Middle frontal gyrus (tissue), 1 donor: Measurements from ENCODE around the gene HDHD3.
"Not testable (repeated sequence)": the region's sequence is repeated elsewhere in the genome, so short reads cannot be mapped to it uniquely, and the experiment has no call there.

ENCODE experiments used
- DNase-seq: peaks from one replicate; pipeline ENCODE4 v3.0.0-alpha.2; 2015; ENCODE audit warnings: low spot score; ENCODE audit errors: extremely low spot score

The HDHD3 gene

DNA sequence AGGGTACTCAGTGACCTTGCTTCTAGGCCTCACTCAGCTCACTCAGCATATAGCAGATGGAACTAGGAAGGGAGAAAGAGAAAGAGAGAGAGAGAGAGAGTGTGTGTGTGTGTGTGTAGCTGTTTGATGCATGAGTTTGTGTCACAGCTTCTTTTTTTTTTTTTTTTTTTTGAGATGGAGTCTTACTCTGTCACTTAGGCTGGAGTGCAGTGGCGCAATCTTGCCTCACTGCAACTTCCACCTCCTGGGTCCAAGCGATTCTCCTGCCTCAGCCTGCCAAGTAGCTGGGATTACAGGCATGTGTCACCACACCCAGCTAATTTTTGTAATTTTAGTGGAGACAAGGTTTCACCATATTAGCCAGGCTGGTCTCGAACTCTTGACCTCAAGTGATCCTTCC is 11.1 kb downstream of the HDHD3 start:
- DNase-seq = not testable (repeated sequence)

DNA sequence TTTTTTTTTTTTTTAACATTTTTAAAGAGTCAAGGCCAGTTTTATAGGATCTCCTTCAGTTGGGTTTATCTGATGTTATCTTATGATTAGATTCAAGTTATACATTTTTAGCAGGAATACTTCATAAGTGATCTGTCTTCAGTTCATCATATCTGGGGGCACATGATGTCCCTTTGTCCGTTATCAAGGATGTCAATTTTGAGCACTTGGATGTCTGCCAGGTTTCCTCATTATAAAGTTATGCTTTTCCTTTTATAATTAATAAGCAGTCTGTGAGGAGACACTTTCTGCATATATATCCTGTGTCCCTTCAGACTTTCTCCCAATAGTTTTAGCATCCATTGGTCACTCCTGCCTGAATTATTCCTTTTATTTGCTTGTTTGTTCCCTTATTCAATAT is 11.8 kb downstream of the HDHD3 start:
- DNase-seq = no peak

DNA sequence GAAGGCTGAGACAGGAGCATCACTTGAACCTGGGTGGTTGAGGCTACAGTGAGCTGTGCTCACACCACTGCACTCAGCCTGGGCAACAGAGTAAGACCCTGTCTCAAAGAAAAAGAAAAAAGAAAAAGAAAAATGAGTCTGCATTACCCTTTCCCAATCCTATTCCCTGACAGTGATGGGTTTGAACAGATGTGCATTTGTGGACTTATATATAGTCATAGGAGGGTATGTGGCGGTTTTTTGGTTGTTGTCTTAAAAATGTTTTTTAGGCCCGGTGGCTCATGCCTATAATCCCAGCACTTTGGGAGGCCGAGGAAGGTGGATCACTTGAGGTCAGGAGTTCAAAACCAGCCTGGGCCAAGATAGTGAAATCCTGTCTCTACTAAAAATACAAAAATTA is 13.4 kb downstream of the HDHD3 start:
- DNase-seq = no peak

DNA sequence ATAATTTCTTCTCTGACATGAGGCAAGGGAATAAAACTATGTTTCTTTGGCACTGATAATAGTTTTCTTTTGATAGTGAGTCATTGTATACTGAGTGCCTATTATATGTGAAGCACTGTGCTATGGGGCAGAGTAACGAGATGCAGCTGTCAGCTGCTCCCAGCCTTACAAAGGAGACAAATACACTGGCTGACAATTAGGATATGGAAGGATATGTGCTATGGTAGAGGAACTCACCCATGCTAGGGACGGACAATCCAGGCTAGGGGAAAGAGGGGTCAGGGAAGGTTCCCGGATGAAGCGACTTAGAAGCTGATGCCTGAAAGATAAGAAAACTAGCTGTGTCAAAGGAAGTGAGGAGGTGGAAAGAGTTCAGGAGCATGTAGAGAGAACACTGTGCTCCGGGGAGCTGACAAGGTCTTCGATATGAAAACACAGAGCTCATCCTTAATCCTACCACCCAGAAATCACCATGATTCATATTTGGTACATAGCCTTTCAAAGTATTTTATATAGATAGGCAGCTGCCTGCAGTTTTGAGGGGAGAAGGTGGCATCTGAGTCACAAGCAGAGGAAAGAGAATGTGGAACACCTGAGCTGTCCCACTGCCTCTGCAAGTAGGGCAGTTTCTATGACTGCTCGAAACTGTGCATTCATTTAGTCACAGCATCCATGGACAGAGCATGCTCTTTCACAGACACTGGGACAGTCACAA is 15.3 kb downstream of the HDHD3 start:
- DNase-seq = no peak

DNA sequence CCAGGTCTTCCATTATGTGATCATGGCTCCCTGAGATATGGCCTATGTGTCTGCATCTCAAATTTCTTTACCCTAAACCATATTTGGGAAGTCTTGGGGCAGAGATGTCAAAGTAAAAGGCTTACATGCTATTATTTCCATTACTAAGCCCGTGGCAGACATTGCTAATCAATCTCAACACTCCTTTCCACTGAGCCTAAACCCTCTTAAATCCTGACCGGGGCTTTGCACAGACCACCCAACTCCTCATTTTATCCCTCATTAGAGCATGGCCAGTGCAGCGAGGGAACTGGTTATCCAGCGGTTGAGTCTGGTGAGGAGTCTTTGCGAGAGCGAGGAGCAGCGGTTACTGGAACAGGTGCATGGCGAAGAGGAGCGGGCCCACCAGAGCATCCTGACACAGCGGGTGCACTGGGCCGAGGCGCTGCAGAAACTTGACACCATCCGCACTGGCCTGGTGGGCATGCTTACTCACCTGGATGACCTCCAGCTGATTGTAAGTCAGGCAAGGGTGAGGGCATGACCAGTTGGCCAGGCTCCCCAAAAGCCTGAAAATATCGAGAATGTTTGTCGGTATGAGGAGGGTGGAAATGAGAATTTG is 16.4 kb downstream of the HDHD3 start:
- no peak for DNase-seq

DNA sequence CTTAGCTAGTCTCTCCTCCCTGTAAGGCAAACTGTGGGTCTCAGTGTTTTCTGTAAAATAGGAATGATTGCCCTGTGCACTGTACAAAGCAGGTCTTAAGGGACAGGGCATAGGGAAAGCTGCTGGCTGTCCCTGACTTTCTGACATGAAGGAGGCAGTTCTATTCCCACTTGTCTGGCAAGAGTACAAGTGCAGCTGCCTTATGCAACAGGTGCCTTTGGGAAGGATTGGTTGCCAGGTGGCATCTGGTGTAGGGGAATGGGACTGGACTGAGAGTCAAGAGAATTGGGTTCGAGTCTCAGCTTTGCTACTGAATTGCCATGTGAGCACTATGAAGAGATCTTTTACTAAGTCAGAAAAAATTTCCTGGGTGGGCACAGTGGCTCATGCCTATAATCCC is 17.4 kb downstream of the HDHD3 start:
- no peak for DNase-seq

DNA sequence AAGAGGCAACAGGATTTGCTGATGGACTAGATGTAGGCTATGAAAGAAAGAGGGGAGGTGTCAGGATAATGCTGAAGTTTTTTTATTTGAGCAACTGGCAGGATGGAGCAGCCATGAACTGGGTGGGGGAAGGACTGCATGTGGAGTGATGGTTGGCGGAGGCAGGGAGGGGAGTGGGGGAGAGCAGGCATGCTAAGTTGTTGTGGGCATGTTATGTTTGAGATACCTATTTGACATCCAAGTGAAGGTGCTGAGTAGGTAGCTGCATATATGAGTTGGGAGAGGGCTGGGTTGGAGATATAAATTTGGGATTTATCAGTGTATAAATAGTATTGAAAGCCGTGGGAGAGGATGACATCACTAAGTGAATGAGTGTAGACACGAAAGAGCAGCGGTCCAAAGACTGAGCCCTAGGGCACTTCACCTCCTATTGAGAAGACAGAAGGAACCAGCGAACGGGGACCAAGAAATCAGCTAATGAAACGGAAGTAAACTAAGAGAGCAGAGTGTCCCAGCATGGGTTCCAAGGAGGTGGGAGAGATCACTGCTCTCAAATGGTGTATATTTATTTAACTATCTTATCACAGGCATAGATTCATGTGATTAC is 20.0 kb downstream of the HDHD3 start:
- no peak for DNase-seq

DNA sequence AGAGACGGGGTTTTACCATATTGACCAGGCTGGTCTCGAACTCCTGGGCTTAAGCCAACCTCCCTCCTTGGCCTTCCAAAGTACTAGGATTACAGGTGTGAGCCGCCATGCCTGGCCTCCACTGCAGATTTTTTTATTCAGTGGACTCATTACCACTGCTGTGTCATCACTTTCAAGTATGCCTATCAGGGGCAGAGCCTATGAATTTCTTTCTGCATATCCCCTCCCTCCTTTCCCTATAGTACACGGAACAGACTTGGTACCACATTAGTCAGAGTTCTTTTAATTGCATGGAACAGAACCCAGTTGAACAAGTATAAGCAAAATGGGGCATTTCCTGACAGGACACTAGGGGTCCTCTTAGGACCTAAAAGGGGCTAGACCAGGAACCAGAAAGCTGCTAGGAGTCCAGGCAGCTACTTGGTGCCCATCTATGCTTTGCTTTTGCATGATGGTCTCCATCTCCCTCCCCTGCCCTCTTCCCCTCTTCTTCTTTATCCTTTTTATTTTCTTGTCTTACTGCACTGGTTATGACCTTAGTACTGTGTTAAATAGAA is 21.7 kb downstream of the HDHD3 start:
- no peak for DNase-seq

DNA sequence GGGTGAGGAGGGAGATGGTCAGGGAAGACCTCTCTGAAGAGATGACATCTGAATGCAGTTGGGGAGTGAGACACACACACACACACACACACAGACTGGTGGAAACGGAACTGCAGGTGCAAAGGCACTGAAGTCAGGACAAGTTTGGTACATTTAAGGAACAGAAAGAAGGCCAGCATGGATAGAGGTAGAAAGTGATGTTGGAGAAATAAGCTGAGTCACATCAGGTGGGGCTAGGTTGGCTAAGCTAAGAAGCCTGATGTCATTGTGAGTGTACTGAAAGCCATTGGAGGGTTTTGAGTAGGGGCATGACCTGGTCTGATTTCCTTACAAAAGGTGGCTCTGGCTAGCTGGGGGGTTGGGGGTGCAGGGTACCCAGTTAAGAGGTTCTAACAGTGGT is 24.4 kb downstream of the HDHD3 start:
- no peak for DNase-seq

DNA sequence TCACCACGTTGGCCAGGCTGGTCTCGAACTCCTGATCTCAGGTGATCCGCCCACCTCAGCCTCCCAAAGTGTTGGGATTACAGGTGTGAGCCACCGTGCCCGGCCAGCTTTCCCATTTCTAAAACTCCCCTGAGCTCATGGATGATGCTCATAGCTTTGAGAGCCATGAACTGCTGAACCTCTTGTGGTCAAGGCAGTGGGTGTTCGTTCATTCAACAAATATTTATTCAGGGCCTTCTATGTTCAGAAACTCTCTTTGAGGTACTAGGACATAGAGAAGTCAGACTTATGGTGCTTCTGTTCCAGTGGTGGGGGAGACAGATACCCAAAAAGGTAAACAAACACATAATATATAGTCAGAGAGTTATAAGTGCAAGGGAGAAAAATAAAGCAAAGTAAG is 24.8 kb downstream of the HDHD3 start:
- DNase-seq = no peak

DNA sequence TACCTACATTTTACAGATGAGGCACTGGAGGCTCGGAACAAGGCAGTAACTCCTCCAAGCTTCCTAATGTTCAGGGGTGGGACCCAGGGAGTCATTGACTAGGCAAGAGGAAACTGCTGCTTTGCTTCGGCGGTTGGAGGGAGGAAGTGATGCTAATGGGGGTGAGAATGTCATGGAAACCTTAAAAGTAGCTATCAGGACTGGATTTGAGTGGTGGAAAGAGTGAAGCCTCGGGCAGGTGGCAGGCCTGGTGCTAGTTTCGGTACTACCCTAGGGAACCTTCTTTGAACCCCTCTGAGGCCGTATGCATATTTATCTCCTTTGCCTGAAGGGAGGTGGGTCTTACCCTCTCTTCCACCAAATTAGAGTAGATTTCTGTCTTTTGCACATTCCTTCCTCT is 25.8 kb downstream of the HDHD3 start:
- no peak for DNase-seq

DNA sequence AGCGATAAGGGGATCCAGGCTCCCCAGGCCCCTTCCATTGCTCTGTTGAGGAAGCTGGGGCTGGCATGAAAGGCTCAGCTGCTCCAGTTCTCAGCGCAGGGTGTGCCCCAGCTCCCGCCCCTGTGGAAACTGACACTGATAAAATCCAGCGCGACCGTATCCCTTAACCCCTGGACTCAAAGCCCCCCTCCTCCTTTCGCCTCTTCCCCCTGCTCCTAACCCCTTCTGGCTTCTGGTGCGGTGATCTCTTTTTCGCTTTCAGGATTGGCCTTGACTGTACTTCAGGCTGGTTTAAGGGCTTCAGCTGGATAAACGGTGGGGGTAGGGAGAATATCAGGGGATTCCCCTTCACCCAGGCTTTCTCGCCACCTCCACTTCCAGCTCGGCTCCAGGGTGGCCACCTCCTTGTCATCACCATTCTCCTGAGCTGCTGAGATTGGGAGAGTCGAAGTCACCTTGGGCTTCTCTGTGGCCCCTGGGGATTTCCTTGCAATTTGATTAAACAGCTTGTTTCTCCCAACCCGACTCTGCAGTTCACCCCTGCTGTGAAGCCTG is 26.6 kb downstream of the HDHD3 start:
- DNase-seq = no peak

DNA sequence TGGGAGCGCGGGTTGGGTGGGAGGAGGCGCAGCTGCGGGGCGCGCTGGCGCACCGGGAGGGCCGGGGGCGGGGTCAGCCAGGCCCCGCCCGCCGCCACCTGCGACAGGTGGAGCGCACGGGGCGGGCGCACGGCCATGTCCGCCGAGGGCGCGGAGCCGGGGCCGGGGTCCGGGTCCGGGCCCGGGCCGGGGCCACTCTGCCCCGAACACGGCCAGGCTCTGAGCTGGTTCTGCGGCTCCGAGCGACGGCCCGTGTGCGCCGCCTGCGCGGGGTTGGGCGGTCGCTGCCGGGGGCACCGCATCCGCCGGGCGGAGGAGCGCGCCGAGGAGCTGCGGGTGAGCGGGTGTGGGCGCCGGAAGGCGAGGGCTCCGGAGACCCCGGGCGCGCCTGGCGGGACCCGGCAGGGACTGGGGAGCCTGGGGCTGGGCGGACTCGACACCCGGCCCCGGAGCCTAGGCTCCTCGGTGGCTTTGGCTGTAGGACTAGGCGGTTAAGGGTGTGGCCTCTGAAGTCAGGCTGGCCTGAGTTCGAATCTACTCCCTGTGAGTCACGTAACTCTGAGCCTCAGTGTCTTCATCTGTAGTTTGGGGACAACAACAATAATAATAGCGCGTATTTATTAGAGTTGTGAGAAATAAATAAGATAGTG is 27.2 kb downstream of the HDHD3 start, which contains the start of gene BSPRY:
Gene BSPRY (plus strand): TSS at position 97 of the 650 bp plus-strand sequence. CDS start 39 bp downstream, at position 136.
- DNase-seq = no peak

DNA sequence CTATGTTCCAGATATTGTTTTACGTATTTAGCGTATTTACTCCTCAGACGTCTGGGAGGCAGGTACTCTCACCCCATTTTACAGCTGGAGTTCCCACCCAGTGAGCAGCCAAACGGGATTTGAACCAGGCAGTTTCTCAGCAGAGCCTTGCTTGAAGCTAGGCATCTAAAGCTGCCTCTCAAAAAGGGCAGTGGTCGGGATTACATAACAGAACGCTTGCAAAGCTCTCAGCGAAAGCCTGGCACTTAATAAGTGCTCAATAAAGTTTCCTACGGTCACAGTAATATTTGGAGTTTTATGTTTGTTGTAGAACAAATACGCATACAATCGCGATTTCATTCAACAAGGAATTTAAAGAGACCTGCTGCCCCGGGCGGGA is 27.7 kb downstream of the HDHD3 start:
- DNase-seq = no peak

DNA sequence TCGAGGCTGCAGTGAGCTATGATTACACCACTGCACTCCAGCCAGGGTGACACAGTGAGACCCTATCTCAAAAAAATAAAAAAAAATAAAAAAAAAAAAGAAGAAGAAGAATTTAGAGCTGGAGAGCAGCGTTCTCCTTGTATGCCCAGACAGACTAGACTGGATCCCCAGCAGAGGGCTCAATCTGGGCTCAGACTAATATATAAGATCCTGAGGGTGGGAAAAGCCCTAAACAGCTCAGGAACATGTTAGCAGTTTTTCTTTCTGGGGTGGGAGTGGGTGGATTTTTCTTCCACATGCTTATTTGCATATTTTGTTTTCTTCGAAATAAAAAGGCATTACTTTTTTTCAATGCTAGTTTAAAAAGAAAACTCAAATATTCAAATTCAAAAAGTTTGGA is 28.3 kb downstream of the HDHD3 start:
- no peak for DNase-seq

DNA sequence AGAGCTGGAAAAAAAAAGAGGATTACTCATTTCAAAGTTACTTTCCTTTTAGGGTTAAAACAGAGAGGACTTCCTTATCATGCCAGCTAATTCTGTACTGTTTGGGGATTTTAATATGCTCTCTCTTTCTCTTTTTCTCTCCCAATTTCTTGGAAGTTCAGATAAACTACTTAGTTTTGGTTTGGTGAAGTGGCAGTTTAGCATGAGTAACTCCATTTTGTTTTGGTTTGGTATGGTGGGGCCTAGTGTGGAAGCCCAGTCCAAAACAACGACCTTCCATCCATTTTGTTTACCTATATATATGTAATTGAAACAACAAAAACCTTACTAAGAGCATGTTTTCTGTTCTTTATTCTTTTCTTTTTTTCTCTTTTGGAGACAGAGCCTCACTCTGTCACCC is 31.1 kb downstream of the HDHD3 start:
- DNase-seq = no peak

DNA sequence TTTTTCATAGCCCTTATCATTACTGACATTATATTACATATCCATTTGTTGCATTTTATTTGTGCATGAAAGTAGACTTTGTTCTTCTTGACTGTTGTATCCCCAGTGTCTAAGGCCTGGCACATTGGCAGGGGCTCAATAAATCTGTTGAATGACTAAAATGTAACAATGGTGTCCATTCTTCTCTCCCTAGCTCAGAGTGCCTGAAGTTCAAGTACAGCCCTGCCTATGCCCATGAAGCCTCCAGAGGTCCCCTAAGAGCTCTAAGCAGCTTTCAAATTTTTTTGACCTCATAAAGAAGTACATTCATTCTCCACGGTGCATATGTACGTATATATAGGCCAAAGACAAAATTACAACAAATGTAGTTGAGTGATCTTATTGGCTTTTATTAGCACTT is 31.6 kb downstream of the HDHD3 start:
- DNase-seq = no peak

DNA sequence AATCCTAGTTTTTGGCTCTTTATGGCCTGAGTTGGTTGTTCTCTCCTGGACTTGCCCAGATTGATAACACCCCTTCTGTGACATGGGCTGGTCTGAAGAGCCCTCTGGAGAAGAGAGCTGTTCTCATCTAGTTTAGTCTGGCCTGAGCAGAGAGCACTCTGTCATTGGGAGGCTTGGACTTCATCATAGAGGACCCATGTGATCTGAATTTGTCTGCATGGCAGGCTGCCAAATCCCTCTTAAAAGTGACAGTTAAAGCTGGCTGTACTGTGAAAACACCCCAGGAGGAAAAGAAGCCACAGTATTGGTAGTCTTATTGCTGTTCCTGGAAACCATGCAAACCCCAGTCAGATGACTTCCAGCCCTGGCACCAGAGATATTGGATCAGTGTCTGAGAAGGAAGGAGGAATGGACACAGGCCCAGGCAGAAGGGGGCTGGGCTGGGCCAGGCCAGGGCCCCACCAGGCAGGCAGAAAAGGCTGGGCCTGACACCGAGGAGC is 33.0 kb downstream of the HDHD3 start:
- peak; percentile 68 for DNase-seq

DNA sequence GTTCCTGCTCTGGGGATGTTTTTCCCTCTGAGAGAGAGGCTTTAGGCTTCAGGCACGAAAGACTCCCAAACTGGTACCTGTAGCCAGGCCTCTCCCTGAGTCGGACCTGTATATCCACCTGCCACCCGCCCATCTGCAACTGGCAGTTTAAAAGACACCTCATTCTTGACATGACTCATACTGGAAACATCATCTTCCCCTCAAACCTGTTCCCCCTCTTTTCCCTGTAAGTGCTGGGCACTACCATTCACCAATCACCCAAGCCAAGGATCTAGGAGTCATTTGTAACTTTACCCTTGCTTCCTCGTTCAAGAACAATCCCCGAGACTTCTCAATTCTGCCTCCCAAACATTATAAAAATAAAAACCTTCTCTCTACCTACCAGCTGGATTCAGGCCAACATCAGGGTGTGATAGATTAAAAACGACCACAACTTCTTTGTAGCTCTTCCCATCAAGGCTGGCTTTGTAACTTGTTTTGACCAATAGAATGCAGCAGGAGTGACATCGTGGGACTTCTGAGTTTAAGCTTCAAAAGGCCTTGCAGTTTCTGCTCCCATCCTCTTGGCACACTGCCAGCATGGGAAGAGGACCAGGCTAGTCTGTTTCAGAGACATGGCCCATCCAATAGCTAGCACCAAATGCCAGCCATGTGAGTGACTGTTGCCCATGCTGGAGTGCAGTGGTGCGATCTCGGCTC is 34.9 kb downstream of the HDHD3 start:
- DNase-seq = no peak

DNA sequence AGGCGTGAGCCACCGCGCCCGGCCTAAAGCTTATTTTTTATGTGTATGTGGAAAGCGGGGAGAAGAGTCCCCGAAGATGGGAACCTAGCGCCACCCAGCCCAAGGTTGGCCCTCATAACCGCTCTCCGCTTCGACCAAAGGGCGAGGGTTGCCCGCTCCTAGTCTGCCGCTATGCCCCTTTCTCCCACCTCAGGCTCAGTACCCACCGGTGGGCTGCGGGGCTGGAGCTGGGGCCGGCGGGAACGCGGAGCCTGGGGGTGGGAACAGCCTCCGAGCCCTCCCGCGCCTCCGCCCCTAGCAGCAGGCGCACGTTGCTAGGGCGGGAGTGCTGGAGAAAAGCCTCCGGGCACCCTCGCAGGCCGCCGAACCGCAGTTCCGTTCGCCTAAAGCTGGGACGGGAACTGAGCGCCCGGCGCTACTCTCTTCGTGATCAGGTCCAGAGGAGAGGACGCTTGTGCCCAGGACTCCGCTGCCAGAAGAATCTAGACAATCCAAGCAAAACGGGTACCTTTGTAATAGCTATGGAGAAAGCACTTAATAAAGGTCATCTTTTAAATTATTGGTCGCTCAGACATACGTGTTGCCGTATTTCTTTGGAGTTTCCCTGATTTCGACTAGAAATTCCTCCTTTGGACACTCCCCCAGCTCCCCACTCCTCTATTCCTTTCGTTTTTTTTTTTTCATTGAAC is 36.6 kb downstream of the HDHD3 start, which contains the start of gene WDR31:
Gene WDR31 (minus strand): TSS at position 265 of the 689 bp plus-strand sequence. CDS start 8,253 bp downstream, outside the sequence.
- DNase-seq = peak; percentile 83
